Neutrophil (primary cell): ENCODE data around the gene CLCN7.

Source experiments
- H3K27ac ChIP-seq: fragments of 200-600 bp; sonication (generic); 2 replicates; pipeline ENCODE4 v1.5.1; 2016; ENCODE audit warnings: mild to moderate bottlenecking, moderate library complexity
- H3K27me3 ChIP-seq: fragments of 200-600 bp; sonication (generic); 2 replicates; pipeline ENCODE4 v1.6.0; 2016; ENCODE audit warnings: mild to moderate bottlenecking
- H3K36me3 ChIP-seq: fragments of 200-600 bp; sonication (generic); 2 replicates; pipeline ENCODE4 v1.5.1; 2017
- H3K4me1 ChIP-seq, 2 experiments: fragments of 200-600 bp in 1 of 2; sonication (generic) in 1 of 2; 1 replicate in 1 of 2; 2 replicates in 1 of 2; pipeline versions ENCODE4 v1.5.1 to v1.6.1; 2013 to 2016; ENCODE audit warnings: low read depth in 1 of 2, low read length in 1 of 2, mild to moderate bottlenecking in 1 of 2, moderate library complexity in 1 of 2; ENCODE audit not compliant: control insufficient read depth in 1 of 2, insufficient read depth in 1 of 2
- H3K4me3 ChIP-seq, 2 experiments: fragments of 200-600 bp in 1 of 2; sonication (generic) in 1 of 2; 1 replicate in 1 of 2; 2 replicates in 1 of 2; pipeline ENCODE4 v1.5.1; 2013 to 2016; ENCODE audit warnings: low read depth in 1 of 2, low read length in 1 of 2, mild to moderate bottlenecking in 1 of 2, moderate library complexity in 1 of 2
- H3K9me3 ChIP-seq: fragments of 200-600 bp; sonication (generic); 2 replicates; pipeline ENCODE4 v1.5.1; 2016
- CTCF ChIP-seq: fragments of 200-600 bp; sonication (generic); IDR thresholded peaks from 2 replicates; pipeline ENCODE4 v1.5.1; 2016; ENCODE audit warnings: antibody characterized with exemption

The CLCN7 gene

GRCh38 chr16:1495211-1495888, 20.5 kb upstream of the CLCN7 start:
- H3K9me3 ChIP-seq: no peaks in the 10 kb centered on the region
- no peaks in the 10 kb centered on the region for H3K27me3 ChIP-seq
- peaks cover 39% of the 10 kb centered on the region for H3K36me3 ChIP-seq
- peaks cover 14 to 15% of the 10 kb centered on the region in 2 experiments for H3K4me1 ChIP-seq
- no peak overlapping the region for H3K27ac ChIP-seq
- no peak overlapping the region for H3K4me3 ChIP-seq
- TF ChIP-seq CTCF: no peak

GRCh38 chr16:1494711-1495110, 19.9 kb upstream of the CLCN7 start:
- no peaks in the 10 kb centered on the region for H3K9me3 ChIP-seq
- peaks cover 14 to 15% of the 10 kb centered on the region in 2 experiments for H3K4me1 ChIP-seq
- TF ChIP-seq CTCF: no peak
- no peak overlapping the region for H3K4me3 ChIP-seq
- H3K27ac ChIP-seq: no peak overlapping the region
- no peaks in the 10 kb centered on the region for H3K27me3 ChIP-seq
- H3K36me3 ChIP-seq: peaks cover 33% of the 10 kb centered on the region

GRCh38 chr16:1494129-1494640, 19.4 kb upstream of the CLCN7 start:
- Histone ChIP-seq H3K4me1 (peaks cover 15% of the 10 kb centered on the region in 2 experiments), H3K27ac (no peak overlapping the region), H3K9me3 (no peaks in the 10 kb centered on the region), H3K27me3 (no peaks in the 10 kb centered on the region), H3K36me3 (peaks cover 27% of the 10 kb centered on the region), H3K4me3 (peak overlapping the region; percentile 73 to 90)
- no peak for TF ChIP-seq CTCF

GRCh38 chr16:1493746-1494094, 18.9 kb upstream of the CLCN7 start:
- Histone ChIP-seq H3K4me3 (peak overlapping the region; percentile 73 to 90), H3K27me3 (no peaks in the 10 kb centered on the region), H3K9me3 (no peaks in the 10 kb centered on the region), H3K4me1 (peaks cover 20% of the 10 kb centered on the region in 2 experiments), H3K36me3 (peaks cover 23% of the 10 kb centered on the region), H3K27ac (peak overlapping the region; percentile 87)
- TF ChIP-seq CTCF: no peak

GRCh38 chr16:1492923-1493745, 18.3 kb upstream of the CLCN7 start, which contains the start of gene TELO2:
Gene TELO2 (plus strand): TSS chr16:1493360. CDS start chr16:1494282, 922 bp downstream.
- H3K36me3 ChIP-seq: peaks cover 22% of the 10 kb centered on the region
- H3K4me3 ChIP-seq: peak within 1 kb of the TSS; percentile 73 to 90
- H3K27me3 ChIP-seq: no peaks in the 10 kb centered on the region
- peak within 1 kb of the TSS; percentile 87 for H3K27ac ChIP-seq
- peaks cover 26% of the 10 kb centered on the region in 2 experiments for H3K4me1 ChIP-seq
- no peaks in the 10 kb centered on the region for H3K9me3 ChIP-seq
- peak; percentile 51 for TF ChIP-seq CTCF
